MM.1S (cell line): Measurements from ENCODE around the gene ZNF804B.

ENCODE experiments used
- CTCF ChIP-seq: fragments of 300-600 bp; sonication (generic); IDR thresholded peaks from 2 replicates; pipeline ENCODE4 v1.5.1; 2016; ENCODE audit warnings: antibody characterized with exemption, low read length, mixed read lengths
- EZH2 ChIP-seq: fragments of 300-600 bp; sonication (generic); optimal IDR thresholded peaks from 2 replicates; pipeline ENCODE3; 2017; ENCODE audit warnings: low read depth, mild to moderate bottlenecking, antibody characterized with exemption, low read length, mixed read lengths
- EZH2phosphoT487 ChIP-seq: fragments of 300-600 bp; sonication (generic); IDR thresholded peaks from 2 replicates; pipeline ENCODE4 v1.6.1; 2018; ENCODE audit warnings: antibody characterized with exemption, low read length

- TF ChIP-seq EZH2, result no peak
- no peak for TF ChIP-seq CTCF
- no peak for TF ChIP-seq EZH2phosphoT487
Measured at GRCh38 chr7:88928276-88928675, 168.8 kb downstream of the ZNF804B start.
